IMR-90 (cell line): ENCODE data around the gene PCSK2. TPM values are rescaled to one million over a fixed set of nuclear protein-coding genes. Genes with fewer than 3 reads are reported as not detected.

ENCODE experiments used
- ATAC-seq: fragments of 200-7000 bp; cut with Tn5 transposase; 2 replicates; pipeline ENCODE4 v1.9.1; 2020; ENCODE audit warnings: low read depth, mild to moderate bottlenecking, moderate library complexity
- BruUV-seq: library from RNA; stranded (reverse); fragments of 400-500 nt; replicated peaks from 2 replicates; lab custom pipeline; 2021; lab: Mats Ljungman, UMichigan
- CTCF ChIA-PET: fragments of 300-600 bp; formaldehyde crosslinking; extraction: SDS; loops from one replicate; lab custom pipeline; 2021; ENCODE audit warnings: antibody characterized with exemption; lab: Yijun Ruan, JAX
- POLR2A ChIA-PET: fragments of 300-600 bp; sonication (Branson Sonifier 250); formaldehyde crosslinking; loops from one replicate; lab custom pipeline; 2022; ENCODE audit warnings: antibody characterized with exemption; ENCODE audit not compliant: unreplicated experiment; lab: Charles Lee
- DNase-seq: peaks from one replicate; pipeline ENCODE4 v3.0.0; 2013
- H2AFZ ChIP-seq: replicated peaks from 2 replicates; pipeline ENCODE3; 2013; ENCODE audit warnings: low read length, mild to moderate bottlenecking; ENCODE audit not compliant: poor library complexity
- H2AK5ac ChIP-seq: 2 replicates; pipeline ENCODE4 v1.6.1; 2013; ENCODE audit warnings: low read depth, low read length, inconsistent platforms
- H2AK9ac ChIP-seq: replicated peaks from 2 replicates; pipeline ENCODE3; 2013; ENCODE audit warnings: mild to moderate bottlenecking, low read depth, low read length, moderate library complexity; ENCODE audit not compliant: poor library complexity
- H2BK120ac ChIP-seq: 2 replicates; pipeline ENCODE4 v1.6.1; 2013; ENCODE audit warnings: low read depth, low read length, inconsistent platforms
- H2BK15ac ChIP-seq: 3 replicates; pipeline ENCODE4 v1.6.1; 2013; ENCODE audit warnings: low read depth, low read length, inconsistent platforms
- H2BK20ac ChIP-seq: 2 replicates; pipeline ENCODE4 v1.6.1; 2013; ENCODE audit warnings: low read depth, mild to moderate bottlenecking, inconsistent platforms, low read length, moderate library complexity
- H2BK5ac ChIP-seq: 2 replicates; pipeline ENCODE4 v1.6.1; 2013; ENCODE audit warnings: mild to moderate bottlenecking, low read depth, low read length, inconsistent platforms; ENCODE audit not compliant: poor library complexity, severe bottlenecking
- H3K14ac ChIP-seq: replicated peaks from 2 replicates; pipeline ENCODE4 v1.6.1; 2013; ENCODE audit warnings: low read depth, low read length, inconsistent platforms
- H3K18ac ChIP-seq: 2 replicates; pipeline ENCODE4 v1.6.1; 2013; ENCODE audit warnings: low read depth, low read length, control low read depth
- H3K23ac ChIP-seq: 2 replicates; pipeline ENCODE4 v1.6.1; 2013; ENCODE audit warnings: low read depth, low read length, inconsistent platforms
- H3K27ac ChIP-seq: 2 replicates; pipeline ENCODE4 v1.5.1; 2013; ENCODE audit warnings: mild to moderate bottlenecking, control low read depth, low read length; ENCODE audit not compliant: insufficient read depth
- H3K27me3 ChIP-seq: 2 replicates; pipeline ENCODE4 v1.6.1; 2013; ENCODE audit warnings: low read length; ENCODE audit not compliant: control insufficient read depth, insufficient read depth
- H3K36me3 ChIP-seq: 2 replicates; pipeline ENCODE4 v1.6.1; 2013; ENCODE audit warnings: low read length, mixed read lengths; ENCODE audit not compliant: control insufficient read depth, insufficient read depth
- H3K4ac ChIP-seq: 2 replicates; pipeline ENCODE4 v1.6.1; 2013; ENCODE audit warnings: low read depth, low read length, inconsistent platforms
- H3K4me1 ChIP-seq: 2 replicates; pipeline ENCODE4 v1.6.1; 2013; ENCODE audit warnings: low read length, mixed read lengths; ENCODE audit not compliant: control insufficient read depth, insufficient read depth
- H3K4me2 ChIP-seq: 2 replicates; pipeline ENCODE4 v1.6.1; 2013; ENCODE audit warnings: low read depth, mild to moderate bottlenecking, control low read depth, low read length, moderate library complexity
- H3K4me3 ChIP-seq: 2 replicates; pipeline ENCODE4 v1.5.1; 2013; ENCODE audit warnings: low read depth, mild to moderate bottlenecking, control low read depth, low read length, moderate library complexity; ENCODE audit not compliant: insufficient read depth
- H3K56ac ChIP-seq: 2 replicates; pipeline ENCODE4 v1.6.1; 2013; ENCODE audit warnings: low read length, inconsistent platforms; ENCODE audit not compliant: insufficient read depth; ENCODE audit errors: extremely low read depth
- H3K79me1 ChIP-seq, 2 experiments: 2 replicates each; pipeline ENCODE4 v1.6.1; 2013; ENCODE audit warnings: low read length in 2 of 2, inconsistent platforms in 1 of 2, low read depth in 1 of 2
- H3K9ac ChIP-seq: 2 replicates; pipeline ENCODE4 v1.6.1; 2013; ENCODE audit warnings: low read depth, low read length, control low read depth
- H3K9me1 ChIP-seq: 2 replicates; pipeline ENCODE4 v1.6.1; 2013; ENCODE audit warnings: low read length, inconsistent platforms; ENCODE audit not compliant: insufficient read depth
- H3K9me3 ChIP-seq: 2 replicates; pipeline ENCODE4 v1.6.1; 2013; ENCODE audit warnings: low read length; ENCODE audit not compliant: control insufficient read depth, insufficient read depth
- H4K20me1 ChIP-seq: 2 replicates; pipeline ENCODE4 v1.6.1; 2013; ENCODE audit warnings: low read length, inconsistent platforms; ENCODE audit not compliant: insufficient read depth
- H4K5ac ChIP-seq: 2 replicates; pipeline ENCODE4 v1.6.1; 2013; ENCODE audit warnings: mild to moderate bottlenecking, low read depth, low read length, control low read depth
- H4K8ac ChIP-seq, 2 experiments: 2 replicates each; pipeline ENCODE4 v1.6.1; 2013; ENCODE audit warnings: low read depth in 2 of 2, low read length in 2 of 2, control low read depth in 1 of 2, inconsistent platforms in 1 of 2
- H4K91ac ChIP-seq: 2 replicates; pipeline ENCODE4 v1.6.1; 2013; ENCODE audit warnings: low read depth, low read length, inconsistent platforms; ENCODE audit not compliant: insufficient read depth
- BHLHE40 ChIP-seq: fragments of 150-350 bp; IDR thresholded peaks from 2 replicates; pipeline ENCODE4 v1.6.1; 2016; ENCODE audit warnings: mild to moderate bottlenecking, low read depth, low read length
- CHD1 ChIP-seq: IDR thresholded peaks from 2 replicates; pipeline ENCODE4 v1.6.1; 2012; ENCODE audit warnings: low read depth, low read length, improper control_type of control experiment
- FOS ChIP-seq: fragments of 150-350 bp; IDR thresholded peaks from 2 replicates; pipeline ENCODE4 v1.6.1; 2016; ENCODE audit warnings: low read depth, low read length
- MAFK ChIP-seq: IDR thresholded peaks from 2 replicates; pipeline ENCODE4 v1.6.1; 2012; ENCODE audit warnings: low read depth, low read length, improper control_type of control experiment
- MAZ ChIP-seq: IDR thresholded peaks from 2 replicates; pipeline ENCODE4 v1.6.1; 2012; ENCODE audit warnings: low read depth, mild to moderate bottlenecking, low read length, improper control_type of control experiment, moderate library complexity, borderline replicate concordance
- MXI1 ChIP-seq: IDR thresholded peaks from 2 replicates; pipeline ENCODE4 v1.6.1; 2012; ENCODE audit warnings: low read depth, mild to moderate bottlenecking, low read length, moderate library complexity, borderline replicate concordance
- NFE2L2 ChIP-seq: fragments of 150-350 bp; IDR thresholded peaks from 2 replicates; pipeline ENCODE4 v1.6.1; 2016; ENCODE audit warnings: low read depth, mild to moderate bottlenecking, low read length
- POLR2A ChIP-seq: IDR thresholded peaks from 2 replicates; pipeline ENCODE4 v1.6.1; 2012; ENCODE audit warnings: mild to moderate bottlenecking, low read depth, low read length
- RAD21 ChIP-seq: IDR thresholded peaks from 2 replicates; pipeline ENCODE4 v1.6.1; 2012; ENCODE audit warnings: low read length, improper control_type of control experiment
- RCOR1 ChIP-seq: IDR thresholded peaks from 2 replicates; pipeline ENCODE4 v1.6.1; 2012; ENCODE audit warnings: mild to moderate bottlenecking, low read length, improper control_type of control experiment; ENCODE audit not compliant: insufficient replicate concordance
- RFX5 ChIP-seq: IDR thresholded peaks from 2 replicates; pipeline ENCODE4 v1.8.0; 2012; ENCODE audit warnings: low read depth, mild to moderate bottlenecking, low read length, moderate library complexity
- SMC3 ChIP-seq: fragments of 150-350 bp; IDR thresholded peaks from 2 replicates; pipeline ENCODE4 v1.6.1; 2016; ENCODE audit warnings: low read depth, mild to moderate bottlenecking, antibody characterized with exemption, low read length, moderate library complexity
- WGBS, 2 experiments: methylation state at CpG; one replicate each; pipeline versions ENCODE4 v1.1.5 to v1.1.7; 2013; ENCODE audit warnings: missing lambda C conversion rate in 2 of 2; ENCODE audit not compliant: insufficient read length in 1 of 2; ENCODE audit errors: extremely low coverage in 2 of 2; 5-methylcytosine and 5-hydroxymethylcytosine counted together
- dilution Hi-C: fragments of 300-500 bp; cut with HindIII; formaldehyde crosslinking; loops from one replicate; pipeline ENCODE4 v1.14.3; 2018; ENCODE audit warnings: low sequenced_read_pairs; ENCODE audit not compliant: unreplicated experiment
- in situ Hi-C: fragments of 300-500 bp; cut with MboI; formaldehyde crosslinking; loops from 3 replicates; pipeline ENCODE4 v1.14.3; 2019; ENCODE audit warnings: low sequenced_read_pairs, inconsistent platforms, mixed read lengths
- intact Hi-C: fragments of 100-400 bp; cut with micrococcal nuclease; formaldehyde crosslinking; loops from 2 replicates; pipeline ENCODE4 v1.10.0; 2022
- polyA plus RNA-seq, 3 experiments: library from polyadenylated mRNA; depleted of rRNA; stranded (reverse); fragments of >200 nt; gene quantifications; 2 replicates each; pipeline ENCODE4 v1.2.3, GENCODE V29; 2012; ENCODE audit warnings: low replicate concordance in 1 of 3
- total RNA-seq: library from RNA; depleted of rRNA; stranded (reverse); fragments of >200 nt; gene quantifications from 2 replicates; pipeline ENCODE4 v1.2.3, GENCODE V29; 2012
- TF ChIP-seq, protein P1 (sequence below): fragments of 150-350 bp; IDR thresholded peaks from 2 replicates; pipeline ENCODE4 v1.6.1; 2016; ENCODE audit warnings: low read depth, mild to moderate bottlenecking, low read length, moderate library complexity, borderline replicate concordance
- TF ChIP-seq, protein P2 (sequence below): conservative IDR thresholded peaks from 2 replicates; pipeline ENCODE4 v1.5.1; 2012; ENCODE audit warnings: mild to moderate bottlenecking, low read depth, low read length, improper control_type of control experiment
- TF ChIP-seq, protein P3 (sequence below): fragments of 150-350 bp; IDR thresholded peaks from 2 replicates; pipeline ENCODE4 v1.6.1; 2017; ENCODE audit warnings: mild to moderate bottlenecking, antibody characterized with exemption, low read length, low read depth

PCSK2 gene
- total and polyA plus RNA-seq, 2 of the 4 experiments (the other 2 are of a cell fraction), result not detected

DNA sequence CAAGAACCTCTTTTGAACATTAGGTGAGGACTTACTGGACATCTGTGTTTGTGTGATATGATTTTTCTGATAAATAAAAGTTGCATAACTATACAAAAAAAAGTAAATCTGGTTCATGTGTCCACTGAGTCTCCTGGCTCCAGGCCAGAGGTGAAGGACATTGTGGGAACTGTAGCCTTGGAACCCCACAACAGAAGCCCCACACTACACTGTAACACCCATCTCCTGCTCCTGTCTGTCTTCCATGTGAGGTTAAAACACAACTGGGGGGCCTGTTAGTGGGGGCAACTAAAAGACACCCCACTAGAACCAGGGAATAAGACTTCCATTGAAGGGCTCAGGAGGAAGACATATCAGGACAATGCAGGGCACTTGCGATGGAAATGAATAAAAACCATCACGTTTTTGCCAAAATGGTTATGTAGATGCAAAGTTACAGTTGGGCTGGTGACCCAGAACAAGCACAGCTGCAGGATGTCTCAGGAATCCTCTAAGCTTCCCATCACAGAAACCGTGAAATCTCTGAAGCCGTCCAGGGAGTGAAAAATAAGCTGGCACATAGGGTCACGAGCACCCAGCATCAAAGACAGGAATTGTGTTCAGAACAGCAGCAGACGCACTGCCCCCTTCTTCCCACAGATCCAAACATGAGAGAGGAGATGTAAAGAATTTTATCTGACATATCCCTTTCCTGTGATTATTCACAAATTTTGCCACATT is 36.7 kb upstream of the PCSK2 start:
- Histone ChIP-seq H3K56ac (no peak overlapping the region), H2BK5ac (no peak overlapping the region), H3K4ac (no peak overlapping the region), H3K36me3 (no peaks in the 10 kb centered on the region), H3K27ac (no peak overlapping the region), H4K5ac (no peak overlapping the region), H3K14ac (no peak overlapping the region), H3K27me3 (no peaks in the 10 kb centered on the region), H4K8ac (no peak overlapping the region), H2AFZ (no peak overlapping the region), H3K79me1 (no peaks in the 10 kb centered on the region), H3K4me2 (no peak overlapping the region), H3K9me3 (no peaks in the 10 kb centered on the region), H4K20me1 (no peaks in the 10 kb centered on the region), H2BK15ac (no peak overlapping the region), H2AK9ac (no peak overlapping the region), H3K4me1 (no peaks in the 10 kb centered on the region), H3K9ac (no peak overlapping the region), H2BK120ac (no peak overlapping the region), H3K9me1 (no peaks in the 10 kb centered on the region), H4K91ac (no peak overlapping the region), H2AK5ac (no peak overlapping the region), H3K23ac (no peak overlapping the region), H2BK20ac (no peak overlapping the region), H3K18ac (no peak overlapping the region), H3K4me3 (no peak overlapping the region)
- BruUV-seq, result no TSS peak
- DNase-seq (no peak), ATAC-seq (no peak)
- TF ChIP-seq CHD1 (no peak), FOS (no peak), BHLHE40 (no peak), SMC3 (no peak), POLR2A (no peak), NFE2L2 (no peak), MAZ (no peak), RCOR1 (no peak), MXI1 (no peak), MAFK (no peak), RFX5 (no peak), RAD21 (no peak)
- TF ChIP-seq, protein P1, sequence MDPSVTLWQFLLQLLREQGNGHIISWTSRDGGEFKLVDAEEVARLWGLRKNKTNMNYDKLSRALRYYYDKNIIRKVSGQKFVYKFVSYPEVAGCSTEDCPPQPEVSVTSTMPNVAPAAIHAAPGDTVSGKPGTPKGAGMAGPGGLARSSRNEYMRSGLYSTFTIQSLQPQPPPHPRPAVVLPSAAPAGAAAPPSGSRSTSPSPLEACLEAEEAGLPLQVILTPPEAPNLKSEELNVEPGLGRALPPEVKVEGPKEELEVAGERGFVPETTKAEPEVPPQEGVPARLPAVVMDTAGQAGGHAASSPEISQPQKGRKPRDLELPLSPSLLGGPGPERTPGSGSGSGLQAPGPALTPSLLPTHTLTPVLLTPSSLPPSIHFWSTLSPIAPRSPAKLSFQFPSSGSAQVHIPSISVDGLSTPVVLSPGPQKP, result no peak
- TF ChIP-seq, protein P2, sequence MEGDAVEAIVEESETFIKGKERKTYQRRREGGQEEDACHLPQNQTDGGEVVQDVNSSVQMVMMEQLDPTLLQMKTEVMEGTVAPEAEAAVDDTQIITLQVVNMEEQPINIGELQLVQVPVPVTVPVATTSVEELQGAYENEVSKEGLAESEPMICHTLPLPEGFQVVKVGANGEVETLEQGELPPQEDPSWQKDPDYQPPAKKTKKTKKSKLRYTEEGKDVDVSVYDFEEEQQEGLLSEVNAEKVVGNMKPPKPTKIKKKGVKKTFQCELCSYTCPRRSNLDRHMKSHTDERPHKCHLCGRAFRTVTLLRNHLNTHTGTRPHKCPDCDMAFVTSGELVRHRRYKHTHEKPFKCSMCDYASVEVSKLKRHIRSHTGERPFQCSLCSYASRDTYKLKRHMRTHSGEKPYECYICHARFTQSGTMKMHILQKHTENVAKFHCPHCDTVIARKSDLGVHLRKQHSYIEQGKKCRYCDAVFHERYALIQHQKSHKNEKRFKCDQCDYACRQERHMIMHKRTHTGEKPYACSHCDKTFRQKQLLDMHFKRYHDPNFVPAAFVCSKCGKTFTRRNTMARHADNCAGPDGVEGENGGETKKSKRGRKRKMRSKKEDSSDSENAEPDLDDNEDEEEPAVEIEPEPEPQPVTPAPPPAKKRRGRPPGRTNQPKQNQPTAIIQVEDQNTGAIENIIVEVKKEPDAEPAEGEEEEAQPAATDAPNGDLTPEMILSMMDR, result no peak
- TF ChIP-seq, protein P3, sequence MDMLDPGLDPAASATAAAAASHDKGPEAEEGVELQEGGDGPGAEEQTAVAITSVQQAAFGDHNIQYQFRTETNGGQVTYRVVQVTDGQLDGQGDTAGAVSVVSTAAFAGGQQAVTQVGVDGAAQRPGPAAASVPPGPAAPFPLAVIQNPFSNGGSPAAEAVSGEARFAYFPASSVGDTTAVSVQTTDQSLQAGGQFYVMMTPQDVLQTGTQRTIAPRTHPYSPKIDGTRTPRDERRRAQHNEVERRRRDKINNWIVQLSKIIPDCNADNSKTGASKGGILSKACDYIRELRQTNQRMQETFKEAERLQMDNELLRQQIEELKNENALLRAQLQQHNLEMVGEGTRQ, result no peak
- intact Hi-C loops, result no loop called here
- ChIA-PET POLR2A (no interaction called here), CTCF (no interaction called here)
- dilution Hi-C loops, result no loop called here
- WGBS, 2 experiments, result no CpG with 5 or more reads among the region's 6 CpGs
- in situ Hi-C loops, result no loop called here
